Activated T-cell treated with anti-CD3 and anti-CD28 coated beads for 24 hours (primary cell): ENCODE data around the gene TMEM82.

Experiments used
- DNase-seq: peaks from one replicate; pipeline ENCODE4 v3.0.0-alpha.2; 2020; ENCODE audit warnings: low read depth

Gene TMEM82

DNA sequence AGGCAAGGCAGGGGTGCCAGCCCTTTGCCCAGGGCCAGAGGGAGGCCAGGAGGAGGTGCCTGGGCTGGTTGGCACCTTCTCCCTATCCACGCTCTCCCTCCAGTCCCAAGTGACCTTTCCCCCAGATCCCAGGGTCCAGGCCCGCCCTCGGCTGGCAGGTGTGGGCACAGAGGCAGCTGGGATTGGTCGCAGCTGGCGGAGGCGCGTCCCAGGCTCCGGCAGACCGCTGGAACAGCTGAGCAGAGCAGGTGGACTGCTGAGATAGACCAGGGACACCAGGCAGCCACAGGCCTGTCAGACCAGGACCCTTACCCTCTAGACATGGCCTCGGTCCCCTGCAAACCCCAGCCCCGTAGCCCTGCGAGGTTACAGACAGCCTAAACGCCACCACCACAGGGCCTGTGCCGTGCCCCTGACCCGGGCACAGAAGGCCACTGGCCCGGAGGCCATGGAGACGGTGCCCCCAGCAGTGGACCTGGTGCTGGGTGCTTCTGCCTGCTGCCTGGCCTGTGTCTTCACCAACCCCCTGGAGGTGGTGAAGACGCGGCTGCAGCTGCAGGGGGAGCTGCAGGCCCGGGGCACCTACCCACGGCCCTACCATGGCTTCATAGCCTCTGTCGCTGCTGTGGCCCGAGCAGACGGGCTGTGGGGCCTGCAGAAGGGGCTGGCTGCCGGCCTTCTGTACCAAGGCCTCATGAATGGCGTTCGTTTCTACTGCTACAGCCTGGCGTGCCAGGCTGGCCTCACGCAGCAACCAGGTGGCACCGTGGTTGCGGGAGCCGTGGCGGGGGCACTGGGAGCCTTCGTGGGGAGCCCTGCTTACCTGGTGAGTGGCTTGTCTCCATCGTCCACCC, 6.0 kb upstream of the TMEM82 start, which contains the start of gene SLC25A34:
Gene SLC25A34 (plus strand): TSS at position 221 of the 854 bp plus-strand sequence. CDS start 228 bp downstream, at position 449.
- DNase-seq = no peak

DNA sequence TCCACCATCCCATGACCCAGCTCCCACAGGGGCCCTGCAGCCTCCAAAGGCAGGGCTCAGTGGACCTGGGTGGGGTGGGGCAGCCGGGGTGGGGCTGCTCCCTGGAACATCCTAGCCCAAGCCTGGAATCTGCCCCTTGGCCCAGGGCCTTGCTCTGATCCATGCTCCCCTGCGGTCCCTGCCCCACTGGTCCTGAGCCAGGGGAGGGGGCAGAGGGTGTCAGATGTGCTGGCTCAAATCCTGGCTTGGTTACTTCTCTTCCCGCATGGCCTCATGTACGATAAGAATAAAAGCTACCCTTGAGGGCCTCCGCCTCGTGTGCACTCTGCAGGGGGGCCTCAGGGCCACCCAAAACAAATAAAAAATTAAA, 5.4 kb upstream of the TMEM82 start:
- no peak for DNase-seq

DNA sequence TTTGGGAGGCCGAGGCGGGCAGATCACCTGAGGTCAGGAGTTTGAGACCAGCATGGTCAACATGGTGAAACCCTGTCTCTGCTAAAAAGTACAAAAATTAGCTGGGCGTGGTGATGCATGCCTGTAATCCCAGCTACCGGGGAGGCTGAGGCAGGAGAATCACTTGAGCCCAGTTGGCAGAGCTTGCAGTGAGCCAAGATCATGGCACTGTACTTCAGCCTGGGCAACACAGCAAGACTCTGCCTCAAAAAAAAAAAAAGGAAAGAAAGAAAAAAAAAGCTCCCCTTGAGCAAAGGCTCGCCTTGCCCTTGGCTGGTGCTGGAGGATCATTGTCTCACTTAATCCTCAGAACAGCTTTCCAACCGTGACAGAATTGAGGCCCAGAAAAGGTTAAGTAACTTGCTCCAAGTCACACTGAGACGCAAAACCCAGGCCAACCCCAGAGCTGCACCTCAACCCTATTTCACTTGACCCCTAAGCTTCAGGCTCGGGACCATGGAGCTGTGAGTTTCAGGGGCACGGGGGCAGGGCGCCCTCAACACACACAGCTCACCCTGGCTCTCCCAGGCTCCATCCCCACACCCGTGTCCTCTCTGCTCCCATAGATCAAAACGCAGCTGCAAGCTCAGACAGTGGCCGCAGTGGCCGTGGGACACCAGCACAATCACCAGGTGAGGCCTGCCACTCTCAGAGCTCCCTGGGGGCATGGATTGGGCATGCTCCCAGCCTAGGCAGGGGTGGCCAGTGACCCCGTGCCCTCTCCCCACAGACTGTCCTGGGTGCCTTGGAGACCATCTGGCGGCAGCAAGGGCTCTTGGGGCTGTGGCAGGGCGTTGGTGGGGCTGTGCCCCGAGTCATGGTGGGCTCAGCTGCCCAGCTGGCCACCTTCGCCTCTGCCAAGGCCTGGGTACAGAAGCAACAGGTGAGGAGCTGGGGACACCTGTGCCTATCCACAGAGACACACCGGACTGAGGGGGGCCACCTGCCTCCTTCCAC, 4.7 kb upstream of the TMEM82 start:
- DNase-seq = no peak

DNA sequence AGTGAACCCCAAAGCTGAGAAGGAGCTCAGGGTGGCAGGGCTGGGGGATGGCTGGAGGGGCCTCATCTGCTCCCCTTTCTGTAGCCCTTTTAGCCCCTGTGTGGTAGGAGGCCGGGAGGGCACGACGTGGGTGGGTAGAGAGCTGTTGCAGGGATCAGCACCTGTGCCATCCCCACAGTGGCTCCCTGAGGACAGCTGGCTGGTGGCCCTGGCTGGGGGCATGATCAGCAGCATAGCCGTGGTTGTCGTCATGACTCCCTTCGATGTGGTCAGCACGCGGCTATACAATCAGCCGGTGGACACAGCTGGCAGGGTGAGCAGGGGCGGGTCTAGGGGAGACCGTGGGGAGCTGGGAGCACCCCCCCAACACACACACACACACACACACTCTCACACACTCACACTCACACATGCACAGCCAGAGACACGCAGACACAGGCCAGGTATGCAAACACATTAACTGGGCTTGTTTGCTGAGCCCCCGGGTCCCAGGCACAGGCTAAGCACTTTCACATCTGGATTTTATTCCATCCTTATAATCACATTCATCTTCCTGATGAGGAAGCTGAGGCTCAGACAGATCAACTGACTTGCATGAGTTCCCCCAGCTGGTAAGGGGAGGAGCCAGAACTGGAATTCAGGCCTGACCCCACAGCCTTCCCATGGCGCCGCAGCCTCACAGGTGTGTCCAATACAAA, 3.7 kb upstream of the TMEM82 start:
- no peak for DNase-seq

DNA sequence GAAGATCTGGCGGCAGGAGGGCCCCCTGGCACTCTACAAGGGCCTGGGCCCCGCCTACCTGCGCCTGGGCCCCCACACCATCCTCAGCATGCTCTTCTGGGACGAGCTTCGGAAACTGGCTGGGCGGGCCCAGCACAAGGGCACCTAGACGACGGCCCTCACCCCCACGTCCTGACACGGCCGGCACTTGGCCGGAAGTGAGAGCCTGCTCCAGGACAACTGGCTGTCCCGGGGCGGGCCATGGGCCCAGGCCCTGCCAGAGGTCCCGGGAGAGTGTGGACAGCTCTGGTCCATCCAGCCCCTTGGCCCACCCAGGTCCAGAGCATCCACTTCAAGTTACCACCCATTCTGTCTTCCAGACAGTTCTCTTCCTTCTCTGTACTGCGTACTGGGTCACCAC, 3.0 kb upstream of the TMEM82 start:
- no peak for DNase-seq

GRCh38 chr1:15739745-15740144, 2.6 kb upstream of the TMEM82 start:
- DNase-seq = no peak

DNA sequence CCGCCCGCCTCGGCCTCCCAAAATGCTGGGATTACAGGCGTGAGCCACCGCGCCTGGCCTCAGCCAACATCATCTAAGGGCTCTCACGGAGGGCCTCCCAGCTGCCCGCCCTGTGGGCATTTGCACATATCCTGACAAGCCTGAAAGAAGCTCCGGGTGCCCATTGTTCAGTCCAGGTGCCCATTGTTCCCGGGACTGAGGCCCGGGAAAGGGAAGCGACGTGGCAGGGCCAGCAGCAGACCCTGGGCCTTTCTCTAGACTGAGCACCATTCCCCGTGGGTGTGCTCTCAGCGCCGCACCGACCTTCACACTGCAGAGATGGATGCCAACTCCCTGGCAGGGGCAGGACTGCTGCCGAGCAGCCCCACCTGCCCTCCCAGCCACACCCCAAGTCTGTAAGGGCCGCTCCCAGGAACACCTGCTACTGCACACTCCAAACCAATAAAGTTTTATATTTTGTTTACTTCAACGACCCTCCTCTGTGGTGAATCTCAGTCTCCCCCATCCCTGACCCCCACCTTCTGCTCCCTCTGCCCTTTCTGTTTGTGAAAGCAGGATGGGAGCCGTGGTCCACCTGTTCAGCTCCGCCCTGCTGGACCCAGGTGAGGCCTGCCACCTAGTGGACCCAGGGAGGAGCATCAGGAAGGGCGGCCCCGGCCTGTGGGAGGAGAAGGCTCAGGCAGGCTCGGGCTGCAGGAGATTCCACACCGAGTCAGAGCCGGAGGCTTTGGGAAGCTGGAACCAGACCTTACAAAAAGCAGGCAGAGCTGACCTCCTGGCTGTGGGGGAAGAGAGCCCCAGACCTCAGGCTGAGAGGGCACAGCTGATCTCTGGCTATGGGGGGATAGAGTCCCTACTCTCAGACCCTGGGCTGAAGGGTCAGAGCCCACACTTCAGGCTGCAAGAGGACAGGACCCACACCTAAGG, 1.1 kb upstream of the TMEM82 start:
- peak; percentile 51 for DNase-seq

DNA sequence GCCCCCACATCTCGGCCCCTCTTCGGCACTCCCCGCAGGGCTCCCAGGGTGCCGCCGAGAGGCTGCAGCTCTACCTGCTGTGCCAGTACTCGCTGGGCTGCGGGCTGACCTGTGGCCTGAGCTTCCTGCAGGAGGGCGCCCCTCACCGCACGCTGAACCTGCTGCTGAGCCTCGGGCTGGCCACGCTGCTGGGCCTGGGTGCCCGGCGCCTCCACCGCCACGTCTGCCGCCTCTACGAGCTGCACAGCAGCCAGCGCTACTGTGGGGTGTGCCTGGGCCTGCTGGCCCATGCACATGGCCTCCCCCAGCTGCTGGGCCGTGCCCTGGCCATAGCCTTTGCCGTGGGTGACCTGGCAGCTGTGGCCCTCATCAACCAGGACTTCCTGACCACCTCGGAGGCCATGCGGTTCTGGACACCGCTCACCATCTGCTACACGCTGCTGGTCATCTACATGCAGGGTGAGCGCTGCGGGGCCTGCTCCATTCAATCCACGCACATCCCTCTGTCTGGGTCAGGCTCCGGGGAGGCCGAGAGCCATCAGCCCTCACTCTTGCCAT, 1.9 kb downstream of the TMEM82 start:
- no peak for DNase-seq

DNA sequence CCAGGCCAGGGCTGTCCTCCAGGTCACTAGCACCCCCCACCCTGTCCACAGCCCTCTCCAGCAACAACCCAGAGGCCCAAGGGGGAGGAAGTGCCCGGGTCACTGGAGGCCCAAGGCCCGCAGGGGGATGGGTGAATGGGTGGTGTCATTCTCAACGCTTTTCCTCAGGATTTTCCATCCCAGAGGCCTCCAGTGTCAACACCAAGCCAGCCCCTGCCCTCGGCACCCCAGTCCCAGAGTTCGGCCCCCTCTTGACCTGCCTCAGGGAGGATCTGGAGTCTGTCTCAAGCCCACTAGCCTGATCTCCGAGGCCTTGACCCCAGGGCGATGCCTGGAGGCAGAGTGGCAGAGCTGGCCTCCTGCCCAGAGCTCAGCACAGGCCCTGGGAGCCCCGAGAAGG, 5.1 kb downstream of the TMEM82 start:
- no peak for DNase-seq

- DNase-seq = no peak
These were observed 6.0 kb downstream of the TMEM82 start for GRCh38 chr1:15748264-15748663.

DNA sequence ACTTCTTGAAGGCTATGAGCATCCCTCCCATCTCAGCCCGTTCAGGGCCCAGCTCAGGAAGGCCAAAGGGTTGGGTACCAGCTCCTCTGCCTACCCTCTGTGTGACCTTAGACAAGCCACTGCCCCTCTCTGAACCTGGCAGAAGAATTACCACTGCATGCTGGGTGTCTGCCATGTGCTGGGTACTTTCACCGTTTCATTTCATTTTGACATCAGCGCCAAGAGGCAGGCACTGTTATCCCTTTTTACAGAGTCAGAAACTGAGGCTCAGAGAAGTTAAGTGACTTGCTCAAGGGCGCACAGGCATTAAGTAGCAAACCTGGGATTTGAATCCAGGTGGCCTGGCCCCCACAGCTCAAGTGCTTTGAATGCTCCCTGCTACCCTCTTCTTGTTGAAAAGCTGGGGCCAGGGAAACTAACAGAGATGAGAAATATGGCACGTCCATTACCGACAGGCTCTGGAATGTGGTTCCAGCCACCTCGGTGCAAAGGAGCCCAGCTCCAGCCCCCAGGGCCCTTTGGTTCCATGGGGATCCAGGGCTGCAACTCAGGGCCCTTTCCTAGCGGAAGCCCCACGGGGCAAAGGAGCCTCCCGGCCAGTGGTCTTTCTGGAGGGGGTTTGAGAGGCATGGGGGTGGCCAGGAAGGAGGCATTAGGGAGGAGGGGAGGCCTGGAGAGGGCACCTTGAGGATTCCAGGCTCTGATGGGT, 6.5 kb downstream of the TMEM82 start:
- no peak for DNase-seq

DNA sequence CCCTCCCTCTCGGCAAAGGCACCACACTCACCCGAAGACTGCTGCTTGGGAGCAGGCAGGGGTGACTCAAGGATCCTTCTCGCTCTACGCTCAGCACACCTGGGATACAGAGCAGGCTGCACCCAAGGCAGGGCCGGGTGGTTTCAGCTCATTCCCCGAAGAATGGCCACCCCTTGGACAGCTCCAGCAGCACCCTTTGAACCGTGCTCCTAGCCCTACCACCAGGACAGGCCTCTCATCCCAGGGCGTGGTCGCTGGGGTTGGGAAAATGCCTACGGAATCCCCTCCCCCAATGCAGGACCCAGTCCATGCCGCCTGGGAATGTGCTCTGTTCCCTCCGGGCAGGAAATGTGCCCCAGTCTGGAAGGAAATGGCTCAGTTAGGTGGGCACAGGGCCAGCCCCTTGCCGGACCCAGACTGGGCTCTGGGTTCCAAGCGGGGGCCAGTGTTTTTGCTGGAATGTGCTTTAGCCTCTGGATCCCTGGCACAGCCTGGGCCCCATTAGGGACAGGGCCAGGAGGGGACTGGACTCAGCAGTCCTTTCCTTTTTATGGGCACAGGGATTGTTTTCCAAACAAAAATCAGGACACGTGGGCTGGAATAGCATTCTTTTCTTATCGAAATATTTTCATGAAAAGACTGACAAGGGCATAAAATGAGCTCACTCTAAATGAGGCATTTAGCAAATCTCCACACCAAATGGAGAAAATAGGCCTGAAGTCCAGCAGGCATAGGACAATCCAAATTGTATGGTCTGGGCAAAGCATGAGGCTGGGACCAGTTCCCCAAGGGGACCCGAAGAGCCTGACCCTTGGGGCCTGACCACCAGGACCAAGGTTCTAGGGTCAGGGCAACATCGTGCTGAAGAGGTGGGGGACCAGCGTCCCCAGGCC, 7.3 kb downstream of the TMEM82 start:
- DNase-seq = no peak

- DNase-seq = no peak
These were observed 8.6 kb downstream of the TMEM82 start for GRCh38 chr1:15750924-15751323.

DNA sequence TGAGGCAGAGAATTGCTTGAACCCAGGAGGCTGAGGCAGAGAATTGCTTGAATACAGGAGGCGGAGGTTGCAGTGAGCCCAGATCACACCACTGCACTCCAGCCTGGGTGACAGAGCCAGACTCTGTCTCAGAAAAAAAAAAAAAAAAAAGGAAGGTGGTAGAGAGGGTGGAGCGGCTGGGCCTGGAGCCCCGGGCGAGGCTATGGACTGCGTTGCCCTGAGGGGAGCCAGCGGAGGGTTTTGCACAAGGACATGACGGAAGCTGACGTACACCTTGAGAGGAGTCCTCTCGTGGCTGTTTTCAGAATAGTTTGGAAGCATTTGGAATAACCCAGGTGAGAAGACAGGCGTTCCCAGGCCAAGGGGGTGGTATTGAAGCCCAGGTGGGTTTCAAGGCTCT, 9.4 kb downstream of the TMEM82 start:
- DNase-seq = no peak

GRCh38 chr1:15753776-15754175, 11.5 kb downstream of the TMEM82 start:
- no peak for DNase-seq

- no peak for DNase-seq
These were observed 12.8 kb downstream of the TMEM82 start for GRCh38 chr1:15755021-15755645.

DNA sequence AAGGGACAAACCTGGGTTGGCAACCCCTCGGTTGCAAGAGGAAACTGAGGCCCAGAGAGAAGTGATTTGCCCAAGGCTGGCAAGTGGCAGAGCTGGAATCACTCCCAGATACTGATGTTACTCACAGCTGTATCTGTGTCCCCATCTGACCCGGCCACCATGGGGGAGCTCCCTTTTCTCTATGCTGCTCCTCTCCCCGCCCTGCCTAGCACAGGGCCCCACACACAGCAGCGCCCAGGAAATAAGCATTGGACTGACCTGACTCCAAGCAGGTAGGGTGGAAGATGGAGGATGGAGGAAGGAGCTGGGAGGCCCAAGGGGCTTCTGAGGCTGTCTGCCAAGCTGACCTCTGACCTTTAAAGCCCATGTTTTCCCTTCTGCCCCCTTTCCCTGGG, 13.3 kb downstream of the TMEM82 start:
- DNase-seq = no peak

- no peak for DNase-seq
These were observed 14.1 kb downstream of the TMEM82 start for GRCh38 chr1:15756143-15757015.
